Activated naive CD8-positive, alpha-beta T cell treated with anti-CD3 and anti-CD28 coated beads for 36 hours (primary cell): ENCODE results near the gene F13A1. TPM values are rescaled to one million over a fixed set of nuclear protein-coding genes. Genes with fewer than 3 reads are reported as not detected.

Experiments
- DNase-seq: peaks from one replicate; pipeline ENCODE4 v3.0.0; 2021
- H3K27ac Mint-ChIP-seq: one replicate; pipeline ENCODE4 v1.8.0; 2022; ENCODE audit warnings: mild to moderate bottlenecking, moderate library complexity, mixed read lengths
- H3K27me3 Mint-ChIP-seq: one replicate; pipeline ENCODE4 v1.8.0; 2022; ENCODE audit warnings: mild to moderate bottlenecking, mixed read lengths
- H3K36me3 Mint-ChIP-seq: one replicate; pipeline ENCODE4 v1.8.0; 2021; ENCODE audit warnings: mild to moderate bottlenecking, mixed read lengths
- H3K4me1 Mint-ChIP-seq: one replicate; pipeline ENCODE4 v1.8.0; 2021; ENCODE audit warnings: mixed read lengths
- H3K4me3 Mint-ChIP-seq: one replicate; pipeline ENCODE4 v1.8.0; 2022; ENCODE audit warnings: mild to moderate bottlenecking, moderate library complexity, mixed read lengths
- H3K9me3 Mint-ChIP-seq: one replicate; pipeline ENCODE4 v1.8.0; 2022; ENCODE audit warnings: mixed read lengths
- total RNA-seq, 2 experiments: library from RNA; stranded (reverse); gene quantifications; one replicate each; pipeline ENCODE4 v1.2.3, GENCODE V29; 2021

Gene F13A1
- total RNA-seq, 2 experiments from 2014 or later: not detected

DNA sequence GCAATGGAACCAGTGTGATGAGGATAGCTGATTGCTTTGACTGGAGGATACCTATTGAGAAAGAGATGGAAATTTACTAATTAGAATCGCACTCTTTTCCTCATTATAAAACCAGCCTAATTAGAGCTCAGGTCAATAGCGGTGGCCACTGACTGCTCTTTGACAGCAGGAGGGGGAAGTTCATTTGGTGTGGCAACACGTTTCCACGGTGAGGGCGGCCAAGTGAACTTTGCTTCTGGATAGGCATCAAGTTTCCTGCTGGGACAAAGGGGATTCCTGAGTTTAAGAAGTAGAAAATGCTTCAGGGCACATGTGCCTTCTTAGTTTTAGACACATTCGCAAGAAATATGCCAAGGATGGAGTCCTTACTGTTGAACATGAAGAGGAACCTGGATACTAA lies 168.4 kb downstream of the F13A1 start:
- no peaks in the 10 kb centered on the region for H3K9me3 Mint-ChIP-seq
- H3K4me1 Mint-ChIP-seq: no peaks in the 10 kb centered on the region
- no peak overlapping the region for H3K27ac Mint-ChIP-seq
- peaks cover 7% of the 10 kb centered on the region for H3K27me3 Mint-ChIP-seq
- no peak overlapping the region for H3K4me3 Mint-ChIP-seq
- no peaks in the 10 kb centered on the region for H3K36me3 Mint-ChIP-seq
- no peak for DNase-seq

DNA sequence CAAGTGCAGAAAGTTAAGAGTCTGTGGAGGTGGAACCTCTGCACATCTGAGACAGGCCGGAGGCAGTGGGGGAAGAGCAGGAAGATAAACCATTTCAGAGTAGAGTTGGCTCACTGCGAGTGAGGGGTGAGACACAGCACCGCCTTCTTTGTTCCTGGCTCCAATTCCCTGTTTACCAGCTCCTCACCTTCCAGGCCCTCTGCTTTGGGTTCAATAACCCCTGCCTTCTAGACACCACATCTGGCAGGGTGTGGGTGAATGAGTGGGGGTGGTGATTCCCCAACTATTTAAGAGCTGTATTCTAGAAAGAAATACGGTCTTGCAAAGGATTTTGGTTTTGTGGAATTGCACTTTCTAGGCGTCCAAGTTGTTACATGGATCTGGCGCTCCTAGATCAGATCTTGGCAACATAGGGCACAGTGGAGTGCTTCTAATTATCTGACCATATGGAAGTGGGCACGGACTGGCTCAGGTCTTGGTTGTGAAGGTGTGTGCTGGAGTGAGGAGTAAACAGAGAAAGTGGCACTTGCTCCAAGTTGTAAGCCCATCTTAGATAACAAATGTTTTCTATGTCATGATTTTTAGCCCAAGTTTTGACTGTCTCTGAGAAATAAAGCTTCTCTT lies 172.2 kb downstream of the F13A1 start:
- H3K9me3 Mint-ChIP-seq: no peaks in the 10 kb centered on the region
- no peak for DNase-seq
- no peak overlapping the region for H3K27ac Mint-ChIP-seq
- H3K4me1 Mint-ChIP-seq: no peaks in the 10 kb centered on the region
- H3K4me3 Mint-ChIP-seq: no peak overlapping the region
- no peaks in the 10 kb centered on the region for H3K36me3 Mint-ChIP-seq
- peaks cover 13% of the 10 kb centered on the region for H3K27me3 Mint-ChIP-seq

DNA sequence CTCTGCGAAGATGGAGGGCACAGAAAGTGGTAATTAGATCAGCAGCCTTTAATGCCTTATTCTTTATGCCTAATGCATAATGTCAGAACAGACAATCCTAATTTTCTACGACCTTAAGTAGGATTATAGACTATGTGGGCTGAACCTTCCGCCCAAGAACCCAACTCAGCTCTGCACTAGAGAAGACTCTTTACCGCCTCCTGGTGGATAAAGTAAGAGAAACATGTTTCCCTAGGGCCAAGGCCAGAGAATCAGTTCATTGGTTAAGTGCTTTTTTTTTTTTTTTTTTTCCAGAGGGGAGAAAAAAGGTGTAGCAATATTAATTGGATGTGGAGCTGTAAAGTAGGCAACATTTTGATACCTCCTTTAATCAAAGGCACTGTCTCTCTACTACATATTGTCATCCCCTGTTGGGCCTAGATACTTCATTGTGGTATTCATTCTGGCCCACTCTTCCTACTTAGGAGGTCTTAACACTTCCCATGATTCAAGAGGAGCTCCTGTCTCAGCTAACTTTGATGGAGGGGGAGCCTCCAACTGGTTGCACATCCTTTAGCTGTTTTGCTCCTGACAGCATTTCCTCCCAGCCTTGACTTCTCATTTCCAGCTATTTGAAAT lies 188.9 kb downstream of the F13A1 start:
- no peak overlapping the region for H3K4me3 Mint-ChIP-seq
- H3K4me1 Mint-ChIP-seq: no peaks in the 10 kb centered on the region
- DNase-seq: no peak
- no peaks in the 10 kb centered on the region for H3K9me3 Mint-ChIP-seq
- H3K27ac Mint-ChIP-seq: no peak overlapping the region
- H3K27me3 Mint-ChIP-seq: no peaks in the 10 kb centered on the region
- H3K36me3 Mint-ChIP-seq: no peaks in the 10 kb centered on the region

DNA sequence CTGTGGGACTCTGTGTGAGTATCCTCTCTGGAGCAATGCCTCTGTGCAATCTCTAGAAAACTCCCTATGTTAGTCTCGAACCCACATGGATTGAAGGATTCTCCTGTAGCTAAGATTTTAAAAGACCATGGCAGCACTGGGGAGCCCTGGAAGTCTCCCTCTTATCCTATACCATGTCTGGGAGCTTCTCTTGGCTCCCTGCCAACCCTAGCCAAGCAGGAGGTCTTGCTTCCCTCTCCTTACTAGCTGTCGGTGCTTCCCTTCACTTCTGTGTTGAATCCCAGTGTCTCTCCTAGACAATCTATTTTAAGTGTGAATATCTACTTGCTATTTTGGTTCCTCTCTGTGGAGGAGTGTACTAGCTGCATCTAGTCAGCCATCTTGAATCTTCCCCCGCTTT lies 195.0 kb downstream of the F13A1 start:
- Mint-ChIP-seq H3K27ac (no peak overlapping the region), H3K4me3 (no peak overlapping the region)

DNA sequence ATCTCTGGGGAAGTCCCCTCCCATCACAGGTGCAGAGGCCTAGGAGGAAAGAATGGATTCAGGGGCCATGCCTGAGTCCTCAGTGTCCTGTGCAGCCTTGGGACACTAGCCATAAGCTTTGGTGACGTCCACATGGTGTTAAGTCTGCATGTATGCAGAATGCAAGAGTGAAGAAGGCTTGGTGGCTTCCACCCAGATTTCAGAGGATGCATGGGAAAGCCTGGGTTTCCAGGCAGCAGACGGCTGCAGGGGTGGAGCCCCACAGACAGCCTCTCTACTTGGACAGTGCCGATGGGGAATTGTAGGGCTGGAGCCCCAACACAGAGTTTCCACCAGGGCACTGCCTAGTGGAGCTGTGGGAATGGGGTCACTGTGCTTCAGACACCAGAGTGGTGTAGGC lies 196.7 kb downstream of the F13A1 start:
- no peak overlapping the region for H3K27ac Mint-ChIP-seq
- DNase-seq: no peak
- H3K9me3 Mint-ChIP-seq: peaks cover 20% of the 10 kb centered on the region
- no peak overlapping the region for H3K4me3 Mint-ChIP-seq
- no peaks in the 10 kb centered on the region for H3K4me1 Mint-ChIP-seq
- no peaks in the 10 kb centered on the region for H3K27me3 Mint-ChIP-seq
- H3K36me3 Mint-ChIP-seq: peaks cover 9% of the 10 kb centered on the region

More for the DNA sequence above, 195.0 kb downstream of the F13A1 start:
- Mint-ChIP-seq H3K27me3 (no peaks in the 10 kb centered on the region), H3K36me3 (peaks cover 9% of the 10 kb centered on the region), H3K4me1 (no peaks in the 10 kb centered on the region), H3K9me3 (peaks cover 20% of the 10 kb centered on the region)
- DNase-seq: no peak

DNA sequence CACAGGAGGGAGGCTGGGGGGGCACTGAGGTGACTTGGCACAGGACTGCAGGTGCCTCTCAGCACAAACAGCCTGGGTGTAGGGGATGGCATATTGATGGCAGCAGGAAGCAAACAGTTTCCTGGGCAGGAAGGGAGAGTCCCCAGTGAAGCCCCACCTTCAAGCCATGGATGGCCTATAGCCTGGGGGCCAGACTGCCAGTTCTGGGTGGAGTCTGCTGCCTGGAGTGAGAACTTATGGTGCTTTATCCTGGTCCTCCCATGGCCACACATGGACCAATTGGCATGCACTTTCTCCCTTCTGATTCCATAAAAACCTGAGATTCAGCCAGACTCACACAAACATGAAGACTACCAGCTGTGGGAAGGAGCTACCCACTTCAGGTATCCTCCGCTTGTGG lies 198.5 kb downstream of the F13A1 start:
- Mint-ChIP-seq H3K27ac (no peak overlapping the region), H3K4me3 (no peak overlapping the region), H3K36me3 (peaks cover 9% of the 10 kb centered on the region), H3K27me3 (no peaks in the 10 kb centered on the region), H3K9me3 (peaks cover 28% of the 10 kb centered on the region), H3K4me1 (no peaks in the 10 kb centered on the region)
- DNase-seq: no peak

DNA sequence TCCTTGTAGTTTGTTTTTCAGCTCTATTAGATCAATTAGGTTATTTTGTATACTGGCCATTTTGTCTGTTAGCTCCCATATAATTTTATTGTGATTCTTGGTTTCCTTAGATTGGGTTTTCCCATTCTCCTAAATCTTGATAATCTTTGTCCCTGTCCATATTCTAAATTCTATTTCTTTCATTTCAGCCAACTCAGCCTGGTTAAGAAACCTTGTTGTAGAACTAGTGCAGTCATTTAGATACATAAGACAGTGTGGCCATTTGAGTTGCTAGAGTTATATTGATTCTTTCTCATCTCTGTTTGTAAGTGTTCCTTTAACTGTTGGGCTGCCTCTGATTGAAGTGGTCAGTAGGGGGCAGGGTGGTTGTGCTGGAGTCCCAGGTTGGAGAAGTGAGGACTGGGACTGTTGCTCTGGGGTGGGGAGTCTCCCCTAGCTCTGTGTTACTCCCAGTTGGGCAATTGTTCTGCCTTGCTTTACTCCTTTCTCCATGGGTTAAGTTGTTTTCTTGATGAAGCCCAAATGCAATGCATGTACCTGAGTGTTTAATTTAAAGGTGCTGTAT lies 214.9 kb downstream of the F13A1 start:
- Mint-ChIP-seq H3K27me3 (peaks cover 33% of the 10 kb centered on the region), H3K4me3 (no peak overlapping the region), H3K4me1 (no peaks in the 10 kb centered on the region), H3K9me3 (peaks cover 30% of the 10 kb centered on the region), H3K27ac (no peak overlapping the region), H3K36me3 (peaks cover 1% of the 10 kb centered on the region)
- no peak for DNase-seq
